ENCODE results near the gene SSBP3.

GRCh38 chr1:54279457-54279856 is 126.7 kb downstream of the SSBP3 start:
- TF ChIP-seq, protein P1, sequence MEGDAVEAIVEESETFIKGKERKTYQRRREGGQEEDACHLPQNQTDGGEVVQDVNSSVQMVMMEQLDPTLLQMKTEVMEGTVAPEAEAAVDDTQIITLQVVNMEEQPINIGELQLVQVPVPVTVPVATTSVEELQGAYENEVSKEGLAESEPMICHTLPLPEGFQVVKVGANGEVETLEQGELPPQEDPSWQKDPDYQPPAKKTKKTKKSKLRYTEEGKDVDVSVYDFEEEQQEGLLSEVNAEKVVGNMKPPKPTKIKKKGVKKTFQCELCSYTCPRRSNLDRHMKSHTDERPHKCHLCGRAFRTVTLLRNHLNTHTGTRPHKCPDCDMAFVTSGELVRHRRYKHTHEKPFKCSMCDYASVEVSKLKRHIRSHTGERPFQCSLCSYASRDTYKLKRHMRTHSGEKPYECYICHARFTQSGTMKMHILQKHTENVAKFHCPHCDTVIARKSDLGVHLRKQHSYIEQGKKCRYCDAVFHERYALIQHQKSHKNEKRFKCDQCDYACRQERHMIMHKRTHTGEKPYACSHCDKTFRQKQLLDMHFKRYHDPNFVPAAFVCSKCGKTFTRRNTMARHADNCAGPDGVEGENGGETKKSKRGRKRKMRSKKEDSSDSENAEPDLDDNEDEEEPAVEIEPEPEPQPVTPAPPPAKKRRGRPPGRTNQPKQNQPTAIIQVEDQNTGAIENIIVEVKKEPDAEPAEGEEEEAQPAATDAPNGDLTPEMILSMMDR (IDR thresholded peaks at IDR 0.05; ENCODE audit: insufficient read depth, low read length, poor library complexity, severe bottlenecking), result no peak
- no peak for TF ChIP-seq EZH2phosphoT487 (conservative IDR thresholded peaks at IDR 0.05; ENCODE audit: low read length)
